Transverse colon (tissue), 4 donors: ENCODE measurements around the gene FTHL17. TPM values are rescaled to one million over a fixed set of nuclear protein-coding genes. Genes with fewer than 3 reads are reported as not detected.

ENCODE experiments used
- DNase-seq: peaks from one replicate; pipeline ENCODE4 v3.0.0-alpha.2; 2019
- H3K27ac ChIP-seq, 4 donors: fragments of 200-600 bp; sonication (generic); 2 replicates each; pipeline ENCODE4 v1.5.1; 2016 to 2018; ENCODE audit warnings: inconsistent platforms in 4 of 4
- H3K27me3 ChIP-seq: fragments of 200-600 bp; sonication (generic); 2 replicates; pipeline ENCODE4 v1.5.1; 2017; ENCODE audit warnings: inconsistent platforms
- H3K36me3 ChIP-seq, 4 donors: fragments of 200-600 bp; sonication (generic); 2 replicates each; pipeline ENCODE4 v1.5.1; 2017 to 2019; ENCODE audit warnings: inconsistent platforms in 4 of 4
- H3K4me1 ChIP-seq, 4 donors: fragments of 200-600 bp; sonication (generic); 2 replicates each; pipeline ENCODE4 v1.5.1; 2017 to 2020; ENCODE audit warnings: inconsistent platforms in 4 of 4
- H3K4me3 ChIP-seq, 4 donors: fragments of 200-600 bp; sonication (generic); 1 replicate in 1 of 4; 2 replicates in 3 of 4; pipeline versions ENCODE4 v1.5.1 to v1.6.1; 2017 to 2019; ENCODE audit warnings: inconsistent platforms in 4 of 4
- H3K9me3 ChIP-seq, 2 donors: fragments of 200-600 bp; sonication (generic); 2 replicates each; pipeline ENCODE4 v1.5.1; 2017 to 2019; ENCODE audit warnings: inconsistent platforms in 2 of 2
- EP300 ChIP-seq: sonication (generic); formaldehyde crosslinking; IDR thresholded peaks from one replicate; pipeline ENCODE4 v1.6.1; 2017; ENCODE audit warnings: antibody characterized with exemption, low read depth
- POLR2A ChIP-seq: fragments of 450-650 bp; IDR thresholded peaks from one replicate; pipeline ENCODE4 v1.6.1; 2016; ENCODE audit warnings: antibody characterized with exemption, mild to moderate bottlenecking, moderate library complexity
- POLR2AphosphoS5 ChIP-seq, 3 donors: sonication (generic); formaldehyde crosslinking; IDR thresholded peaks; one replicate each; pipeline ENCODE4 v1.6.1; 2016; ENCODE audit warnings: antibody characterized with exemption in 3 of 3
- WGBS, 2 donors: methylation state at CpG; one replicate each; pipeline ENCODE4 v1.1.5; 2018; ENCODE audit warnings: low coverage in 1 of 2; 5-methylcytosine and 5-hydroxymethylcytosine counted together
- in situ Hi-C, 4 donors: fragments of 200-750 bp; cut with MboI; loops; one replicate each; pipeline versions ENCODE4 v1.15.0 to v1.15.1; 2017; ENCODE audit warnings: low sequenced_read_pairs in 3 of 4, low pct_ligation_motif_present in 1 of 4, low pct_unique_long_range_greater_than_20kb in 1 of 4
- intact Hi-C: fragments of 100-400 bp; cut with DNase I; formaldehyde crosslinking; loops from one replicate; pipeline ENCODE4 v1.15.1; 2023; ENCODE audit warnings: low total_unique reads
- total RNA-seq, 4 donors: library from RNA; depleted of rRNA; stranded (reverse); fragments of >200 nt; gene quantifications; one replicate each; pipeline ENCODE4 v1.1.0, GENCODE V29; 2016
- TF ChIP-seq, protein P1 (sequence below), 5 experiments: fragments of 200-600 bp in 3 of 5; fragments of 450-650 bp in 2 of 5; sonication (generic) in 3 of 5; IDR thresholded peaks; 1 replicate in 2 of 5; 2 replicates in 3 of 5; pipeline ENCODE4 v1.5.1; 2016 to 2017; ENCODE audit warnings: antibody characterized with exemption in 5 of 5, inconsistent platforms in 3 of 5, mild to moderate bottlenecking in 2 of 5, moderate library complexity in 1 of 5

The FTHL17 gene
- total RNA-seq, 4 donors from 2014 or later = not detected

GRCh38 chrX:31057291-31057690, 14.6 kb downstream of the FTHL17 start:
- no peak for TF ChIP-seq EP300
- no peak overlapping the region for H3K27ac ChIP-seq
- H3K36me3 ChIP-seq = no peaks in the 10 kb centered on the region
- no peaks in the 10 kb centered on the region for H3K9me3 ChIP-seq
- no peaks in the 10 kb centered on the region for H3K4me1 ChIP-seq
- no peak for DNase-seq
- no peaks in the 10 kb centered on the region for H3K27me3 ChIP-seq
- WGBS, 2 donors = 56 to 70% methylated on average over 2 to 3 of the region's 3 CpGs
- no peak overlapping the region for H3K4me3 ChIP-seq
- intact Hi-C loops = no loop called here
- in situ Hi-C loops = no loop called here

DNA sequence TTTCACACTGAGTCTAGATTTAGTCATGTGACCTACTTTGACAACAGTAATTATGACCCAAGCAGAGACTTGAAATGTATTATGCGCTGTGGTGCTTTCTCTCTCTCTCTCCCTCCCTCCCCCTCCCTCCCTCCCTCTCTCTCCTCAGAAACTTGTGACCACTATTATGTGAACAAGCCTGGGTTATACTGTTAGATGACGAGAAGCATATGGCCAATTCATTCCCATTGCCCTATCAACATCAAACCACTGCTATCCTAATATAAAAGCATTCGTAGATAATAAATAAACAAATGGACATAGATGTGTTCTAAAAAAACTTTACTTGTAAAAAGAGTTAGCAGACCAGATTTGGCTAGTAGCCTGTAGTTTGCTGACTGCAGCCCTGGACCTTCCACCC, 18.2 kb downstream of the FTHL17 start:
- TF ChIP-seq EP300 = no peak
- TF ChIP-seq POLR2A = no peak
- TF ChIP-seq, protein P1, sequence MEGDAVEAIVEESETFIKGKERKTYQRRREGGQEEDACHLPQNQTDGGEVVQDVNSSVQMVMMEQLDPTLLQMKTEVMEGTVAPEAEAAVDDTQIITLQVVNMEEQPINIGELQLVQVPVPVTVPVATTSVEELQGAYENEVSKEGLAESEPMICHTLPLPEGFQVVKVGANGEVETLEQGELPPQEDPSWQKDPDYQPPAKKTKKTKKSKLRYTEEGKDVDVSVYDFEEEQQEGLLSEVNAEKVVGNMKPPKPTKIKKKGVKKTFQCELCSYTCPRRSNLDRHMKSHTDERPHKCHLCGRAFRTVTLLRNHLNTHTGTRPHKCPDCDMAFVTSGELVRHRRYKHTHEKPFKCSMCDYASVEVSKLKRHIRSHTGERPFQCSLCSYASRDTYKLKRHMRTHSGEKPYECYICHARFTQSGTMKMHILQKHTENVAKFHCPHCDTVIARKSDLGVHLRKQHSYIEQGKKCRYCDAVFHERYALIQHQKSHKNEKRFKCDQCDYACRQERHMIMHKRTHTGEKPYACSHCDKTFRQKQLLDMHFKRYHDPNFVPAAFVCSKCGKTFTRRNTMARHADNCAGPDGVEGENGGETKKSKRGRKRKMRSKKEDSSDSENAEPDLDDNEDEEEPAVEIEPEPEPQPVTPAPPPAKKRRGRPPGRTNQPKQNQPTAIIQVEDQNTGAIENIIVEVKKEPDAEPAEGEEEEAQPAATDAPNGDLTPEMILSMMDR (IDR thresholded peaks at IDR 0.05) = no peak
- no peak for TF ChIP-seq POLR2AphosphoS5 (IDR thresholded peaks at IDR 0.05)
- H3K27me3 ChIP-seq = no peaks in the 10 kb centered on the region
- H3K27ac ChIP-seq = no peak overlapping the region
- H3K36me3 ChIP-seq = no peaks in the 10 kb centered on the region
- in situ Hi-C loops = no loop called here
- no peak overlapping the region for H3K4me3 ChIP-seq
- WGBS, 2 donors = 60 to 63% methylated on average over 1 to 3 of the region's 3 CpGs
- DNase-seq = no peak
- intact Hi-C loops = no loop called here
- H3K9me3 ChIP-seq = no peaks in the 10 kb centered on the region
- no peaks in the 10 kb centered on the region for H3K4me1 ChIP-seq

DNA sequence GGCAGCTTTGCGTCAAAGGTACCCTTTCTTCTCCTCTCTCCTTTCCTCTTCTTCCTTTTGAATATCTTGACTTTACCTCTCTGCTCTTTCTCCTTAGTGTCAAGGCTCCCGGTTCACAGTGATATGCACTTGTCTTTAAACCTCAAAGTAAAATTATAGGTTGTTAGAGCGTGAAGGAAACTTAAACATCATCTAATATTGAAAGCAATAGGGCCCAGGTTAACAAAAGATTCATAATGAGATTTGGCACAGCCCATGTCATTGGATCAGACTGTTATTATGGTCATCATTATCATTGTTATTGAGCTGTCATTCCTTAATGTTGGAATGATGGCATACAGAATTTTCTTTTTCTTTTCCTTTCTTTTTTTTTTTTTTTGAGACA, 32.5 kb downstream of the FTHL17 start:
- H3K4me1 ChIP-seq = no peaks in the 10 kb centered on the region
- 52% methylated on average over 3 of the region's 3 CpGs; no CpG with 5 or more reads in 1 of the 2 donors for WGBS, 2 donors
- H3K36me3 ChIP-seq = no peaks in the 10 kb centered on the region
- in situ Hi-C loops = loop anchor here (10.0 to 25.0 kb wide), 2 partner anchors 615 to 623 kb away; no protein-coding TSS in a partner anchor
- no peaks in the 10 kb centered on the region for H3K9me3 ChIP-seq
- H3K4me3 ChIP-seq = no peak overlapping the region
- DNase-seq = no peak
- no peak overlapping the region for H3K27ac ChIP-seq
- no peaks in the 10 kb centered on the region for H3K27me3 ChIP-seq
- intact Hi-C loops = no loop called here
- TF ChIP-seq, protein P1 (IDR thresholded peaks at IDR 0.05) = no peak
- no peak for TF ChIP-seq POLR2AphosphoS5 (IDR thresholded peaks at IDR 0.05)
- no peak for TF ChIP-seq POLR2A
- no peak for TF ChIP-seq EP300

GRCh38 chrX:31038575-31039326, 33.1 kb downstream of the FTHL17 start:
- TF ChIP-seq POLR2AphosphoS5 (IDR thresholded peaks at IDR 0.05) (no peak), POLR2A (no peak), EP300 (no peak)
- TF ChIP-seq, protein P1 (IDR thresholded peaks at IDR 0.05) = peak; percentile 41 to 52 (median 42)
- in situ Hi-C loops (loop anchor here (10.0 to 25.0 kb wide), 2 partner anchors 616 to 624 kb away; no protein-coding TSS in a partner anchor), intact Hi-C loops (no loop called here)
- no peaks in the 10 kb centered on the region for H3K27me3 ChIP-seq
- DNase-seq = peak; percentile 9
- no peak overlapping the region for H3K27ac ChIP-seq
- no peaks in the 10 kb centered on the region for H3K9me3 ChIP-seq
- whole genome bisulfite sequencing, 2 donors = 29% methylated on average over 6 of the region's 6 CpGs; no CpG with 5 or more reads in 1 of the 2 donors
- no peaks in the 10 kb centered on the region for H3K36me3 ChIP-seq
- H3K4me3 ChIP-seq = no peak overlapping the region
- H3K4me1 ChIP-seq = no peaks in the 10 kb centered on the region
